Activated CD4-positive, alpha-beta T cell treated with anti-CD3 and anti-CD28 coated beads, Interleukin-2, amount 10 ng/mL, durations not matched to agents 24 days and 14 days (primary cell): Measurements from ENCODE around the gene DENND2A. TPM values are rescaled to one million over a fixed set of nuclear protein-coding genes. Genes with fewer than 3 reads are reported as not detected.

Experiments used
- DNase-seq: peaks from one replicate; pipeline ENCODE4 v3.0.0; 2022
- H3K27ac Mint-ChIP-seq: one replicate; pipeline ENCODE4 v1.8.0; 2022; ENCODE audit warnings: mild to moderate bottlenecking, mixed read lengths
- H3K27me3 Mint-ChIP-seq: one replicate; pipeline ENCODE4 v1.8.0; 2022; ENCODE audit warnings: mixed read lengths
- H3K36me3 Mint-ChIP-seq: one replicate; pipeline ENCODE4 v1.8.0; 2022; ENCODE audit warnings: low read depth, mild to moderate bottlenecking, mixed read lengths
- H3K4me1 Mint-ChIP-seq: one replicate; pipeline ENCODE4 v1.8.0; 2021; ENCODE audit warnings: mixed read lengths
- H3K4me3 Mint-ChIP-seq: one replicate; pipeline ENCODE4 v1.8.0; 2022; ENCODE audit warnings: mild to moderate bottlenecking, moderate library complexity, mixed read lengths
- H3K9me3 Mint-ChIP-seq: one replicate; pipeline ENCODE4 v1.8.0; 2021; ENCODE audit warnings: mixed read lengths
- intact Hi-C: fragments of 100-400 bp; cut with micrococcal nuclease; formaldehyde crosslinking; loops from one replicate; pipeline ENCODE4 v1.15.1; 2023
- total RNA-seq: library from RNA; stranded (reverse); gene quantifications from 2 replicates; pipeline ENCODE4 v1.2.3, GENCODE V29; 2022

DENND2A gene
- not detected in 2 replicates for total RNA-seq

GRCh38 chr7:140640727-140641523, at the start of gene DENND2A:
DENND2A (minus strand) TSS chr7:140640813; CDS start chr7:140602397, 38,416 bp downstream.
- DNase-seq: no peak
- Mint-ChIP-seq H3K27ac (no peak within 1 kb of the TSS), H3K27me3 (peaks cover 73% of the 10 kb centered on the region), H3K4me3 (peak within 1 kb of the TSS; percentile 83), H3K9me3 (no peaks in the 10 kb centered on the region), H3K4me1 (peaks cover 10% of the 10 kb centered on the region), H3K36me3 (peaks cover 2% of the 10 kb centered on the region)
- intact Hi-C loops: no loop called here

GRCh38 chr7:140689199-140690152, 48.9 kb upstream of the DENND2A start:
- Mint-ChIP-seq H3K36me3 (peaks cover 25% of the 10 kb centered on the region), H3K27ac (no peak overlapping the region), H3K9me3 (no peaks in the 10 kb centered on the region), H3K27me3 (no peaks in the 10 kb centered on the region), H3K4me3 (no peak overlapping the region), H3K4me1 (no peaks in the 10 kb centered on the region)
- intact Hi-C loops: no loop called here
- DNase-seq: no peak

- Mint-ChIP-seq H3K36me3 (peaks cover 26% of the 10 kb centered on the region), H3K27me3 (no peaks in the 10 kb centered on the region), H3K4me1 (no peaks in the 10 kb centered on the region), H3K9me3 (no peaks in the 10 kb centered on the region), H3K27ac (no peak overlapping the region), H3K4me3 (no peak overlapping the region)
- no peak for DNase-seq
- intact Hi-C loops: no loop called here
Measured at GRCh38 chr7:140688341-140688740, 47.7 kb upstream of the DENND2A start.

GRCh38 chr7:140686921-140687320, 46.3 kb upstream of the DENND2A start:
- Mint-ChIP-seq H3K9me3 (no peaks in the 10 kb centered on the region), H3K4me1 (no peaks in the 10 kb centered on the region), H3K27ac (no peak overlapping the region), H3K4me3 (no peak overlapping the region), H3K27me3 (no peaks in the 10 kb centered on the region), H3K36me3 (peaks cover 25% of the 10 kb centered on the region)
- no peak for DNase-seq
- intact Hi-C loops: no loop called here

GRCh38 chr7:140685407-140686087, 44.9 kb upstream of the DENND2A start:
- H3K4me3 Mint-ChIP-seq: no peak overlapping the region
- DNase-seq: no peak
- H3K36me3 Mint-ChIP-seq: peaks cover 26% of the 10 kb centered on the region
- H3K27ac Mint-ChIP-seq: no peak overlapping the region
- H3K27me3 Mint-ChIP-seq: no peaks in the 10 kb centered on the region
- H3K4me1 Mint-ChIP-seq: no peaks in the 10 kb centered on the region
- H3K9me3 Mint-ChIP-seq: no peaks in the 10 kb centered on the region
- intact Hi-C loops: no loop called here

GRCh38 chr7:140684066-140684950, 43.7 kb upstream of the DENND2A start:
- no peaks in the 10 kb centered on the region for H3K27me3 Mint-ChIP-seq
- H3K9me3 Mint-ChIP-seq: no peaks in the 10 kb centered on the region
- H3K4me1 Mint-ChIP-seq: no peaks in the 10 kb centered on the region
- no peak overlapping the region for H3K4me3 Mint-ChIP-seq
- H3K36me3 Mint-ChIP-seq: peaks cover 26% of the 10 kb centered on the region
- intact Hi-C loops: no loop called here
- no peak for DNase-seq
- H3K27ac Mint-ChIP-seq: no peak overlapping the region

- H3K36me3 Mint-ChIP-seq: peaks cover 31% of the 10 kb centered on the region
- intact Hi-C loops: no loop called here
- no peak for DNase-seq
Measured at GRCh38 chr7:140683657-140684056, 43.0 kb upstream of the DENND2A start.

GRCh38 chr7:140681766-140682165, 41.2 kb upstream of the DENND2A start:
- no peak for DNase-seq
- Mint-ChIP-seq H3K4me3 (no peak overlapping the region), H3K4me1 (peaks cover 3% of the 10 kb centered on the region), H3K27ac (no peak overlapping the region), H3K36me3 (peaks cover 34% of the 10 kb centered on the region), H3K27me3 (no peaks in the 10 kb centered on the region), H3K9me3 (no peaks in the 10 kb centered on the region)
- intact Hi-C loops: no loop called here

More at GRCh38 chr7:140683657-140684056, 43.0 kb upstream of the DENND2A start:
- no peaks in the 10 kb centered on the region for H3K9me3 Mint-ChIP-seq
- H3K27ac Mint-ChIP-seq: no peak overlapping the region
- H3K4me1 Mint-ChIP-seq: no peaks in the 10 kb centered on the region
- H3K27me3 Mint-ChIP-seq: no peaks in the 10 kb centered on the region
- no peak overlapping the region for H3K4me3 Mint-ChIP-seq

- intact Hi-C loops: no loop called here
- no peaks in the 10 kb centered on the region for H3K27me3 Mint-ChIP-seq
- H3K4me3 Mint-ChIP-seq: no peak overlapping the region
- no peak for DNase-seq
- H3K9me3 Mint-ChIP-seq: no peaks in the 10 kb centered on the region
- no peak overlapping the region for H3K27ac Mint-ChIP-seq
- peaks cover 7% of the 10 kb centered on the region for H3K4me1 Mint-ChIP-seq
- H3K36me3 Mint-ChIP-seq: peaks cover 37% of the 10 kb centered on the region
Measured at GRCh38 chr7:140680886-140681285, 40.3 kb upstream of the DENND2A start.

GRCh38 chr7:140679186-140679585, 38.6 kb upstream of the DENND2A start:
- peaks cover 39% of the 10 kb centered on the region for H3K36me3 Mint-ChIP-seq

GRCh38 chr7:140678816-140679130, 38.2 kb upstream of the DENND2A start:
- H3K4me1 Mint-ChIP-seq: peaks cover 22% of the 10 kb centered on the region
- peaks cover 38% of the 10 kb centered on the region for H3K36me3 Mint-ChIP-seq
- no peak overlapping the region for H3K4me3 Mint-ChIP-seq
- no peaks in the 10 kb centered on the region for H3K27me3 Mint-ChIP-seq
- DNase-seq: no peak
- H3K9me3 Mint-ChIP-seq: no peaks in the 10 kb centered on the region
- H3K27ac Mint-ChIP-seq: no peak overlapping the region
- intact Hi-C loops: no loop called here

More at GRCh38 chr7:140679186-140679585, 38.6 kb upstream of the DENND2A start:
- H3K4me3 Mint-ChIP-seq: no peak overlapping the region
- intact Hi-C loops: no loop called here
- H3K27ac Mint-ChIP-seq: no peak overlapping the region
- H3K27me3 Mint-ChIP-seq: no peaks in the 10 kb centered on the region
- peaks cover 18% of the 10 kb centered on the region for H3K4me1 Mint-ChIP-seq
- no peaks in the 10 kb centered on the region for H3K9me3 Mint-ChIP-seq
- DNase-seq: no peak

- H3K27me3 Mint-ChIP-seq: no peaks in the 10 kb centered on the region
- no peak overlapping the region for H3K4me3 Mint-ChIP-seq
- H3K9me3 Mint-ChIP-seq: no peaks in the 10 kb centered on the region
- DNase-seq: no peak
- peaks cover 38% of the 10 kb centered on the region for H3K36me3 Mint-ChIP-seq
- H3K27ac Mint-ChIP-seq: no peak overlapping the region
- H3K4me1 Mint-ChIP-seq: peaks cover 25% of the 10 kb centered on the region
- intact Hi-C loops: no loop called here
Measured at GRCh38 chr7:140678081-140678815, 37.6 kb upstream of the DENND2A start.
